Measurements from ENCODE around the gene MSL1. TPM values are rescaled to one million over a fixed set of nuclear protein-coding genes. Genes with fewer than 3 reads are reported as not detected.

MSL1 gene
- total RNA-seq, 1 experiment from 2014 or later = 96.3 TPM

- POLR2A ChIA-PET = interaction anchor here (0.6 kb wide), 1 partner anchor 10 kb away, joined by 3 read pairs; no protein-coding TSS in a partner anchor
- H3K27me3 ChIP-seq (ENCODE audit: control insufficient read depth, insufficient read depth, low read length) = no peaks in the 10 kb centered on the region
- intact Hi-C loops (cut with micrococcal nuclease; ENCODE audit: unreplicated experiment) = no loop called here
These were observed 32.5 kb upstream of the MSL1 start for GRCh38 chr17:40089077-40089895.

More at GRCh38 chr17:40089077-40089895, 32.5 kb upstream of the MSL1 start:
- CTCF ChIA-PET = interaction anchor here (0.6 to 1.1 kb wide), 3 partner anchors 11 to 53 kb away, joined by 3 to 6 read pairs (median 5); no protein-coding TSS in a partner anchor
- in situ Hi-C loops (cut with HindIII; ENCODE audit: low pct_unique_long_range_greater_than_20kb, low sequenced_read_pairs) = no loop called here
- no peak for DNase-seq (ENCODE audit: low read depth, low spot score)
- H3K9me3 ChIP-seq (ENCODE audit: control insufficient read depth, insufficient read depth, low read depth, low read length) = no peaks in the 10 kb centered on the region
- TF ChIP-seq REST (IDR thresholded peaks at IDR 0.05; ENCODE audit: insufficient read depth in 1 of 2, low read depth in 2 of 2, low read length in 1 of 2) (no peak), TCF7L2 (IDR thresholded peaks at IDR 0.05; ENCODE audit: low read depth, low read length) (no peak), CTCF (IDR thresholded peaks at IDR 0.05) (no peak), POLR2AphosphoS5 (IDR thresholded peaks at IDR 0.05; ENCODE audit: low read depth, low read length) (no peak), SIN3A (IDR thresholded peaks at IDR 0.05; ENCODE audit: borderline replicate concordance, insufficient read depth, low read depth, low read length) (no peak)
- no peak overlapping the region for H3K4me3 ChIP-seq (ENCODE audit: low read depth in 2 of 2, low read length in 2 of 2)
- H3K27ac ChIP-seq (ENCODE audit: low read length) = no peak overlapping the region
- BruUV-seq (replicated peaks) = no TSS peak
- H3K4me1 ChIP-seq (ENCODE audit: control insufficient read depth, insufficient read depth, low read length) = peaks cover 18% of the 10 kb centered on the region
- no peak for ATAC-seq
- 0 out of 2 replicates have a peak, but pooled peaks cover 2% of the 10 kb centered on the region for H3K36me3 ChIP-seq (ENCODE audit: control insufficient read depth, insufficient read depth, low read length)

Data from Panc1 (cell line).